EL (cell line): Measurements from ENCODE around the gene OSBPL6.
"Not testable (repeated sequence)": the region's sequence is repeated elsewhere in the genome, so short reads cannot be mapped to it uniquely, and the experiment has no call there.

Experiments used
- DNase-seq: peaks from one replicate; pipeline ENCODE4 v3.0.0-alpha.2; 2016

The OSBPL6 gene

GRCh38 chr2:178315078-178315477 is 120.8 kb downstream of the OSBPL6 start:
- no peak for DNase-seq

- no peak for DNase-seq
Measured at GRCh38 chr2:178315488-178315948, 121.2 kb downstream of the OSBPL6 start.

- no peak for DNase-seq
Measured at GRCh38 chr2:178317811-178318210, 123.5 kb downstream of the OSBPL6 start.

GRCh38 chr2:178320011-178320585 is 125.8 kb downstream of the OSBPL6 start:
- DNase-seq: no peak

GRCh38 chr2:178322068-178322467 is 127.8 kb downstream of the OSBPL6 start:
- no peak for DNase-seq

GRCh38 chr2:178323331-178323730 is 129.0 kb downstream of the OSBPL6 start:
- not testable (repeated sequence) for DNase-seq

GRCh38 chr2:178324077-178324476 is 129.8 kb downstream of the OSBPL6 start:
- DNase-seq: no peak

GRCh38 chr2:178325268-178325667 is 131.0 kb downstream of the OSBPL6 start:
- no peak for DNase-seq

GRCh38 chr2:178327516-178327915 is 133.2 kb downstream of the OSBPL6 start:
- DNase-seq: no peak

- DNase-seq: no peak
Measured at GRCh38 chr2:178328037-178328436, 133.7 kb downstream of the OSBPL6 start.

GRCh38 chr2:178330175-178331017 is 136.1 kb downstream of the OSBPL6 start:
- DNase-seq: no peak

- DNase-seq: no peak
Measured at GRCh38 chr2:178331474-178332432, 137.4 kb downstream of the OSBPL6 start.

- DNase-seq: no peak
Measured at GRCh38 chr2:178333851-178334250, 139.5 kb downstream of the OSBPL6 start.

- DNase-seq: no peak
Measured at GRCh38 chr2:178335230-178335629, 140.9 kb downstream of the OSBPL6 start.

GRCh38 chr2:178344121-178344520 is 149.8 kb downstream of the OSBPL6 start:
- DNase-seq: no peak

GRCh38 chr2:178345951-178346350 is 151.6 kb downstream of the OSBPL6 start:
- DNase-seq: no peak

GRCh38 chr2:178350051-178350450 is 155.7 kb downstream of the OSBPL6 start:
- DNase-seq: no peak

- not testable (repeated sequence) for DNase-seq
Measured at GRCh38 chr2:178357704-178358103, 163.4 kb downstream of the OSBPL6 start.

- no peak for DNase-seq
Measured at GRCh38 chr2:178359192-178359912, 165.0 kb downstream of the OSBPL6 start.

GRCh38 chr2:178361588-178361987 is 167.3 kb downstream of the OSBPL6 start:
- no peak for DNase-seq

- peak; percentile 37 for DNase-seq
Measured at GRCh38 chr2:178363252-178363651, 168.9 kb downstream of the OSBPL6 start.

- DNase-seq: no peak
Measured at GRCh38 chr2:178365116-178365515, 170.8 kb downstream of the OSBPL6 start.
